Endothelial cell of umbilical vein (primary cell): ENCODE results near the gene CCDC85C. TPM values are rescaled to one million over a fixed set of nuclear protein-coding genes. Genes with fewer than 3 reads are reported as not detected.

ENCODE experiments used
- BruUV-seq: library from RNA; stranded (reverse); fragments of 400-500 nt; replicated peaks from 2 replicates; lab custom pipeline; 2021; lab: Mats Ljungman, UMichigan
- CTCF ChIA-PET: fragments of 300-600, 350-600 bp; sonication (Branson Sonifier 250); formaldehyde crosslinking; loops from one replicate; lab custom pipeline; 2021; ENCODE audit warnings: antibody characterized with exemption, inconsistent platforms; lab: Charles Lee
- POLR2A ChIA-PET: fragments of 300-600, 350-600 bp; sonication (Branson Sonifier 250); formaldehyde crosslinking; loops from one replicate; lab custom pipeline; 2021; ENCODE audit warnings: antibody characterized with exemption, inconsistent platforms; lab: Charles Lee
- DNase-seq: peaks from one replicate; pipeline ENCODE4 v3.0.0-alpha.2; 2011; ENCODE audit warnings: low read depth, low spot score
- FAIRE-seq: peaks from 2 replicates; lab custom pipeline; 2011; peaks lifted over from hg19 to GRCh38; lab: Jason Lieb, UNC
- H2AFZ ChIP-seq: 2 replicates; pipeline ENCODE4 v1.6.0; 2012; ENCODE audit warnings: low read depth, low read length, control low read depth, inconsistent platforms
- H3K27ac ChIP-seq: 2 replicates; pipeline ENCODE4 v1.5.1; 2011; ENCODE audit warnings: low read depth, mild to moderate bottlenecking, control low read depth, low read length, moderate library complexity; ENCODE audit not compliant: insufficient read depth
- H3K27me3 ChIP-seq, 2 experiments: 2 replicates each; pipeline versions ENCODE4 v1.6.0 to v1.6.1; 2011; ENCODE audit warnings: low read length in 2 of 2, mixed read lengths in 1 of 2; ENCODE audit not compliant: control insufficient read depth in 2 of 2, insufficient read depth in 2 of 2
- H3K36me3 ChIP-seq, 2 experiments: 2 replicates in 1 of 2; 3 replicates in 1 of 2; pipeline ENCODE4 v1.5.1; 2011; ENCODE audit warnings: low read length in 2 of 2, mild to moderate bottlenecking in 1 of 2, moderate library complexity in 1 of 2; ENCODE audit not compliant: control insufficient read depth in 2 of 2, insufficient read depth in 2 of 2; ENCODE audit errors: extremely low read depth in 1 of 2
- H3K4me1 ChIP-seq: 3 replicates; pipeline ENCODE4 v1.5.1; 2011; ENCODE audit warnings: mild to moderate bottlenecking, low read length; ENCODE audit not compliant: control insufficient read depth, insufficient read depth; ENCODE audit errors: extremely low read depth
- H3K4me2 ChIP-seq: 2 replicates; pipeline ENCODE4 v1.6.1; 2011; ENCODE audit warnings: low read length, control low read depth, mixed read lengths; ENCODE audit not compliant: insufficient read depth
- H3K4me3 ChIP-seq, 3 experiments: fragments of 200-600 bp in 1 of 3; sonication (generic), shearing (Covaris generic) in 1 of 3; replicated peaks in 1 of 3; 2 replicates each; pipeline ENCODE4 v1.5.1; 2011 to 2016; ENCODE audit warnings: control low read depth in 3 of 3, low read length in 3 of 3, mild to moderate bottlenecking in 2 of 3, inconsistent platforms in 1 of 3, low read depth in 1 of 3, moderate library complexity in 1 of 3; ENCODE audit not compliant: insufficient read depth in 1 of 3
- H3K79me2 ChIP-seq: 2 replicates; pipeline ENCODE4 v1.6.0; 2012; ENCODE audit warnings: low read length, inconsistent platforms; ENCODE audit not compliant: control insufficient read depth, insufficient read depth
- H3K9ac ChIP-seq: replicated peaks from 2 replicates; pipeline ENCODE3; 2011; ENCODE audit warnings: low read length, control low read depth; ENCODE audit not compliant: insufficient read depth; ENCODE audit errors: extremely low read depth
- H3K9me1 ChIP-seq: replicated peaks from 3 replicates; pipeline ENCODE4 v1.6.0; 2011; ENCODE audit warnings: mild to moderate bottlenecking, low read length; ENCODE audit not compliant: control insufficient read depth, insufficient read depth; ENCODE audit errors: extremely low read depth
- H3K9me3 ChIP-seq: replicated peaks from 2 replicates; pipeline ENCODE4 v1.5.1; 2012; ENCODE audit warnings: low read length, inconsistent platforms; ENCODE audit not compliant: control insufficient read depth, insufficient read depth
- H4K20me1 ChIP-seq: replicated peaks from 2 replicates; pipeline ENCODE3; 2011; ENCODE audit warnings: mild to moderate bottlenecking, low read length; ENCODE audit not compliant: control insufficient read depth, insufficient read depth; ENCODE audit errors: extremely low read depth
- CTCF ChIP-seq, 2 donors: IDR thresholded peaks; 1 replicate in 1 of 2; 2 replicates in 1 of 2; pipeline ENCODE4 v1.5.1; 2011; ENCODE audit warnings: low read length in 2 of 2, mild to moderate bottlenecking in 2 of 2, moderate library complexity in 2 of 2, control low read depth in 1 of 2, inconsistent platforms in 1 of 2, low read depth in 1 of 2; ENCODE audit not compliant: insufficient read depth in 1 of 2; ENCODE audit errors: extremely low read depth in 1 of 2
- EZH2 ChIP-seq: IDR thresholded peaks from 2 replicates; pipeline ENCODE4 v1.6.1; 2012; ENCODE audit warnings: borderline replicate concordance, low read depth, mild to moderate bottlenecking, moderate library complexity, low read length, inconsistent platforms; ENCODE audit not compliant: severe bottlenecking
- FOS ChIP-seq: IDR thresholded peaks from 2 replicates; pipeline ENCODE4 v1.6.1; 2011; ENCODE audit warnings: mild to moderate bottlenecking, low read length, moderate library complexity, borderline replicate concordance; ENCODE audit not compliant: insufficient read depth
- GATA2 ChIP-seq: IDR thresholded peaks from 2 replicates; pipeline ENCODE4 v1.7.0; 2011; ENCODE audit warnings: low read depth, mild to moderate bottlenecking, moderate library complexity, mixed read lengths, low read length; ENCODE audit not compliant: insufficient read length, insufficient read depth
- JUN ChIP-seq: IDR thresholded peaks from 2 replicates; pipeline ENCODE4 v1.6.1; 2011; ENCODE audit warnings: borderline replicate concordance, low read depth; ENCODE audit not compliant: insufficient read length, insufficient read depth
- MAX ChIP-seq: IDR thresholded peaks from 2 replicates; pipeline ENCODE4 v1.6.1; 2011; ENCODE audit not compliant: insufficient read depth, insufficient read length
- MYC ChIP-seq: IDR thresholded peaks from one replicate; pipeline ENCODE4 v1.6.1; 2011; ENCODE audit warnings: mild to moderate bottlenecking, low read depth, low read length
- POLR2A ChIP-seq: IDR thresholded peaks from 2 replicates; pipeline ENCODE4 v1.6.1; 2012; ENCODE audit warnings: low read depth, mild to moderate bottlenecking, control low read depth, low read length
- POLR2AphosphoS5 ChIP-seq: IDR thresholded peaks from 2 replicates; pipeline ENCODE4 v1.6.1; 2012; ENCODE audit warnings: low read depth, mild to moderate bottlenecking, control low read depth, low read length, moderate library complexity; ENCODE audit not compliant: insufficient read depth
- dilution Hi-C: fragments of 300-500 bp; cut with MboI; formaldehyde crosslinking; loops from one replicate; pipeline ENCODE4 v1.15.0; 2019; ENCODE audit warnings: low sequenced_read_pairs; ENCODE audit not compliant: extremely low pct_ligation_motif_present
- intact Hi-C: fragments of 100-400 bp; cut with micrococcal nuclease; formaldehyde crosslinking; loops from one replicate; pipeline ENCODE4 v1.10.0; 2022
- polyA plus RNA-seq, 4 experiments: library from polyadenylated mRNA; depleted of rRNA in 3 of 4; stranded (reverse) in 3 of 4; unstranded in 1 of 4; fragments of >200 nt; gene quantifications; 2 replicates each; pipeline versions ENCODE4 v1.2.1 to v1.2.3, GENCODE V29; 2011 to 2012; ENCODE audit warnings: missing spikeins in 1 of 4
- total RNA-seq: library from RNA; stranded (reverse); gene quantifications from 2 replicates; pipeline ENCODE4 v1.2.3, GENCODE V29; 2021

The CCDC85C gene
- total and polyA plus RNA-seq, 2 donors (not counting 3 experiments of a cell fraction or from before 2014, with no cell fraction given): 7.5 to 17.8 TPM

DNA sequence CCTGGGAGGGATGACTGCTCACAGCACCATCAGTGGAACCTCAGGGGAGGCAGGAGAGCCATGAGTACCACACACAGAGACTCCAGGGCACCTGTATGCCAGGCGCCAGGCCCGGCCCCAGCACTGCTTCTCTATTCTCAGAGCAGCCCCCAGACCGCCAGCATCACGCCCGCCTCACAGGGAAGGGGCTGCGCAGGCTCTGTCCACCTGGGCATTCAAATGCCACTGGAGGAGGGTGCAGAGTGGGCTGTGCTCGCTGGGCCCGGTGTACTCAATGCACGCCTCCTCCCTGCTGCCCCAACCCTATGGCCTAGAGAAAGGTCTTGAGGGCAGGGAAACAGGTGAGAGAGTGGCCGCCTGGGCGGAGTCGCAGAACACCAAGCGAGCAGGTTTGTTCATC lies 43.6 kb downstream of the CCDC85C start:
- POLR2A ChIA-PET: no interaction called here
- no peak for FAIRE-seq

More for the DNA sequence above, 43.6 kb downstream of the CCDC85C start:
- H3K27ac ChIP-seq: no peak overlapping the region
- H3K9me1 ChIP-seq: no peaks in the 10 kb centered on the region
- intact Hi-C loops: no loop called here
- no peak overlapping the region for H2AFZ ChIP-seq
- no peaks in the 10 kb centered on the region for H3K27me3 ChIP-seq
- H4K20me1 ChIP-seq: no peaks in the 10 kb centered on the region
- no peaks in the 10 kb centered on the region for H3K9me3 ChIP-seq
- no peak for TF ChIP-seq FOS
- TF ChIP-seq POLR2AphosphoS5: no peak
- no peak for TF ChIP-seq MAX
- TF ChIP-seq EZH2: no peak
- TF ChIP-seq MYC: no peak
- TF ChIP-seq CTCF (IDR thresholded peaks at IDR 0.05; ENCODE audit: extremely low read depth in 1 of 2, insufficient read depth in 1 of 2, low read depth in 1 of 2, low read length in 2 of 2): no peak
- TF ChIP-seq GATA2: no peak
- no peak for TF ChIP-seq POLR2A
- no peak for TF ChIP-seq JUN
- BruUV-seq: no TSS peak
- H3K36me3 ChIP-seq: no peaks in the 10 kb centered on the region
- no peak overlapping the region for H3K4me3 ChIP-seq
- H3K4me1 ChIP-seq: peaks cover 5% of the 10 kb centered on the region
- H3K4me2 ChIP-seq: no peak overlapping the region
- no peak for DNase-seq
- dilution Hi-C loops: no loop called here
- H3K79me2 ChIP-seq: no peaks in the 10 kb centered on the region
- CTCF ChIA-PET: interaction anchor here (1.0 kb wide), 1 partner anchor 43 kb away, joined by 3 read pairs; no protein-coding TSS in a partner anchor
- H3K9ac ChIP-seq: no peak overlapping the region
